ENCODE data around the gene TUBGCP6. TPM values are rescaled to one million over a fixed set of nuclear protein-coding genes. Genes with fewer than 3 reads are reported as not detected.
A peak's percentile ranks its signal among the peaks of the same experiment; 100 is the strongest.
"Not testable (repeated sequence)": the region's sequence is repeated elsewhere in the genome, so short reads cannot be mapped to it uniquely, and the experiment has no call there.

Gene TUBGCP6
- total and polyA plus RNA-seq, 2 experiments from 2014 or later, result 18.6 to 47.1 TPM

DNA sequence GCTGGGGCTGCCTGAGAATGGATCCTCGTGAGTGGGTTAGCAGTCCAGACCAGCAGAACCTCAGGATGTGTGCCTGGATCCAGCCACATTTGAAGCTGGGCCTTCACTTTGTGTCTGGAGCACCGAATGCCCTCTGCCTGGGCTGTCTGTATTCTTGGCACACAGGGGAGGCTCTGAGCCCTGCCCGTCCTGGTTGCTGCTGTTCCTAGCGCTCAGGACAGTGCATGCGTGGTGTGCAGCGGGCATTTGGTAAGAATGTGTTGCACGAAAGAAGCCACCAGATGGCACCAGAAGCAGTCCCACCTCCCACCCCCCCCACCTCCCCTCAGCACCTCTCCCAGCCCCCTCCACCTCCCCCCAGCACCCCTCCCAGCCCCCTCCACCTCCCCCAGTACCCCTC is 29.5 kb upstream of the TUBGCP6 start:
- H3K4me3 ChIP-seq, result no peak overlapping the region
- H4K20me1 ChIP-seq (replicated peaks; ENCODE audit: insufficient read depth), result no peaks in the 10 kb centered on the region; the same call in 1 of the 2 replicates
- no peak for ATAC-seq

DNA sequence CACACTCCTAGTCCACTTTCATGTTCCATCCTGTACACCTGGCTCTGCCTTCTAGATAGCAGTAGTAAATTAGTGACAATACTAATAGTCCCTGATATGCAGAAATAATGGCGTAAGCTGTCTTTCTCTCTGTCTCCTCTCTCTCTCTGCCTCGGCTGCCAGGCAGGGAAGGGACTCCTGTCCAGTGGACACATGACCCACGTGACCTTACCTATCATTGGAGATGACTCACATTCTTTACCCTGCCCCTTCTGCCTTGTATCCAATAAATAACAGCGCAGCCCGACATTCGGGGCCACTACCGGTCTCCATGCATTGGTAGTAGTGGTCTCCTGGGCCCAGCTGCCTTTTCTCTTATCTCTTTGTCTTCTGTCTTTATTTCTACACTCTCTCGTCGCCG is 29.0 kb upstream of the TUBGCP6 start:
- H3K4me2 ChIP-seq; H3K36me3 ChIP-seq (ENCODE audit: insufficient read depth); H2AFZ ChIP-seq; DNase-seq (ENCODE audit: low spot score); H3K4me1 Mint-ChIP-seq; H3K27ac Mint-ChIP-seq; H3K9me2 ChIP-seq (ENCODE audit: insufficient read depth); H3K4me3 Mint-ChIP-seq; H3F3A ChIP-seq (replicated peaks; ENCODE audit: low read depth); H3K4me3 ChIP-seq; ATAC-seq; H3K27ac ChIP-seq (ENCODE audit: low read depth); H3K79me2 ChIP-seq (replicated peaks; ENCODE audit: insufficient read depth); H3K4me1 ChIP-seq (ENCODE audit: insufficient read depth); H4K20me1 ChIP-seq (replicated peaks; ENCODE audit: insufficient read depth): not testable (repeated sequence)
- peaks cover 28% of the 10 kb centered on the region for H3K27me3 Mint-ChIP-seq (ENCODE audit: insufficient read depth, low read depth, poor library complexity)
- peaks cover 46% of the 10 kb centered on the region for H3K36me3 Mint-ChIP-seq (ENCODE audit: low read depth)
- H3K9me3 Mint-ChIP-seq, result peaks cover 18% of the 10 kb centered on the region
- H3K27me3 ChIP-seq (ENCODE audit: insufficient read depth), result peaks cover 32% of the 10 kb centered on the region

More for the DNA sequence above, 29.5 kb upstream of the TUBGCP6 start:
- H3K27me3 ChIP-seq (ENCODE audit: insufficient read depth), result peaks cover 27% of the 10 kb centered on the region
- DNase-seq (ENCODE audit: low spot score), result peak; percentile 60
- H2AFZ ChIP-seq, result no peak overlapping the region
- Mint-ChIP-seq H3K36me3 (ENCODE audit: low read depth) (peaks cover 51% of the 10 kb centered on the region), H3K27me3 (ENCODE audit: insufficient read depth, low read depth, poor library complexity) (peaks cover 23% of the 10 kb centered on the region), H3K27ac (no peak overlapping the region), H3K4me3 (no peak overlapping the region), H3K9me3 (peaks cover 18% of the 10 kb centered on the region), H3K4me1 (peaks cover 2% of the 10 kb centered on the region; the same call in 1 of the 3 replicates)
- 0 out of 2 replicates have a peak, but pooled peaks cover 8% of the 10 kb centered on the region for H3K36me3 ChIP-seq (ENCODE audit: insufficient read depth)
- H3K9me2 ChIP-seq (ENCODE audit: insufficient read depth), result no peaks in the 10 kb centered on the region
- H3K4me2 ChIP-seq, result no peak overlapping the region
- H3K27ac ChIP-seq (ENCODE audit: low read depth), result no peak overlapping the region
- peaks cover 8% of the 10 kb centered on the region; the same call in 1 of the 2 replicates for H3F3A ChIP-seq (replicated peaks; ENCODE audit: low read depth)
- H3K4me1 ChIP-seq (ENCODE audit: insufficient read depth), result peaks cover 4% of the 10 kb centered on the region; the same call in 1 of the 2 replicates
- H3K79me2 ChIP-seq (replicated peaks; ENCODE audit: insufficient read depth), result no peaks in the 10 kb centered on the region
- TF ChIP-seq, protein P1, sequence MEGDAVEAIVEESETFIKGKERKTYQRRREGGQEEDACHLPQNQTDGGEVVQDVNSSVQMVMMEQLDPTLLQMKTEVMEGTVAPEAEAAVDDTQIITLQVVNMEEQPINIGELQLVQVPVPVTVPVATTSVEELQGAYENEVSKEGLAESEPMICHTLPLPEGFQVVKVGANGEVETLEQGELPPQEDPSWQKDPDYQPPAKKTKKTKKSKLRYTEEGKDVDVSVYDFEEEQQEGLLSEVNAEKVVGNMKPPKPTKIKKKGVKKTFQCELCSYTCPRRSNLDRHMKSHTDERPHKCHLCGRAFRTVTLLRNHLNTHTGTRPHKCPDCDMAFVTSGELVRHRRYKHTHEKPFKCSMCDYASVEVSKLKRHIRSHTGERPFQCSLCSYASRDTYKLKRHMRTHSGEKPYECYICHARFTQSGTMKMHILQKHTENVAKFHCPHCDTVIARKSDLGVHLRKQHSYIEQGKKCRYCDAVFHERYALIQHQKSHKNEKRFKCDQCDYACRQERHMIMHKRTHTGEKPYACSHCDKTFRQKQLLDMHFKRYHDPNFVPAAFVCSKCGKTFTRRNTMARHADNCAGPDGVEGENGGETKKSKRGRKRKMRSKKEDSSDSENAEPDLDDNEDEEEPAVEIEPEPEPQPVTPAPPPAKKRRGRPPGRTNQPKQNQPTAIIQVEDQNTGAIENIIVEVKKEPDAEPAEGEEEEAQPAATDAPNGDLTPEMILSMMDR (conservative IDR thresholded peaks at IDR 0.05; ENCODE audit: low read depth in 2 of 2), result peak in 1 of 2 experiments; percentile 45; a peak in 2 of 4 replicates
- TF ChIP-seq CREB1 (CRISPR knock-in tag; IDR thresholded peaks at IDR 0.05; ENCODE audit: low read depth) (no peak), EZH2 (IDR thresholded peaks at IDR 0.05; ENCODE audit: low read depth, unreplicated experiment) (no peak)
- TF ChIP-seq, protein P2, sequence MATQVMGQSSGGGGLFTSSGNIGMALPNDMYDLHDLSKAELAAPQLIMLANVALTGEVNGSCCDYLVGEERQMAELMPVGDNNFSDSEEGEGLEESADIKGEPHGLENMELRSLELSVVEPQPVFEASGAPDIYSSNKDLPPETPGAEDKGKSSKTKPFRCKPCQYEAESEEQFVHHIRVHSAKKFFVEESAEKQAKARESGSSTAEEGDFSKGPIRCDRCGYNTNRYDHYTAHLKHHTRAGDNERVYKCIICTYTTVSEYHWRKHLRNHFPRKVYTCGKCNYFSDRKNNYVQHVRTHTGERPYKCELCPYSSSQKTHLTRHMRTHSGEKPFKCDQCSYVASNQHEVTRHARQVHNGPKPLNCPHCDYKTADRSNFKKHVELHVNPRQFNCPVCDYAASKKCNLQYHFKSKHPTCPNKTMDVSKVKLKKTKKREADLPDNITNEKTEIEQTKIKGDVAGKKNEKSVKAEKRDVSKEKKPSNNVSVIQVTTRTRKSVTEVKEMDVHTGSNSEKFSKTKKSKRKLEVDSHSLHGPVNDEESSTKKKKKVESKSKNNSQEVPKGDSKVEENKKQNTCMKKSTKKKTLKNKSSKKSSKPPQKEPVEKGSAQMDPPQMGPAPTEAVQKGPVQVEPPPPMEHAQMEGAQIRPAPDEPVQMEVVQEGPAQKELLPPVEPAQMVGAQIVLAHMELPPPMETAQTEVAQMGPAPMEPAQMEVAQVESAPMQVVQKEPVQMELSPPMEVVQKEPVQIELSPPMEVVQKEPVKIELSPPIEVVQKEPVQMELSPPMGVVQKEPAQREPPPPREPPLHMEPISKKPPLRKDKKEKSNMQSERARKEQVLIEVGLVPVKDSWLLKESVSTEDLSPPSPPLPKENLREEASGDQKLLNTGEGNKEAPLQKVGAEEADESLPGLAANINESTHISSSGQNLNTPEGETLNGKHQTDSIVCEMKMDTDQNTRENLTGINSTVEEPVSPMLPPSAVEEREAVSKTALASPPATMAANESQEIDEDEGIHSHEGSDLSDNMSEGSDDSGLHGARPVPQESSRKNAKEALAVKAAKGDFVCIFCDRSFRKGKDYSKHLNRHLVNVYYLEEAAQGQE (IDR thresholded peaks at IDR 0.05; ENCODE audit: unreplicated experiment), result no peak

DNA sequence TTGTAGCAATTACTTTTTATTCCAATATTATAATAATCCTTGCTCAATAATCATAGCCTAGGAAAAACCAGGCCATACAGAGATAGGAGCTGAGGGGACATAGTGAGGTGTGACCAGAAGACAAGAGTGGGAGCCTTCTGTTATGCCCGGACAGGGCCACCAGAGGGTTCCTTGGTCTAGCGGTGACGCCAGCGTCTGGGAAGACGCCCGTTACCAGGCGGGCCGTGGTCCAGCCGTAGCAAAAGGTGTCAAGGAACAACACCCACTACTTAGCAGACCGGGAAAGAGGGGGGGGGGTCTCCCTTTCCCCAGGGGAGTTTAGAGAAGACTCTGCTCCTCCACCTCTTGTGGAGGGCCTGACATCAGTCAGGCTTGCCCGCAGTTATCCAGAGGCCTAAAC is 28.5 kb upstream of the TUBGCP6 start:
- not testable (repeated sequence) for H4K20me1 ChIP-seq (replicated peaks; ENCODE audit: insufficient read depth); H3K27ac ChIP-seq (ENCODE audit: low read depth); ATAC-seq; H3K4me1 ChIP-seq (ENCODE audit: insufficient read depth); H3K4me1 Mint-ChIP-seq; H3K4me2 ChIP-seq; DNase-seq (ENCODE audit: low spot score); H3K27ac Mint-ChIP-seq; H3K9me2 ChIP-seq (ENCODE audit: insufficient read depth); H2AFZ ChIP-seq; H3K79me2 ChIP-seq (replicated peaks; ENCODE audit: insufficient read depth); H3K36me3 ChIP-seq (ENCODE audit: insufficient read depth); H3K4me3 ChIP-seq; H3K4me3 Mint-ChIP-seq; H3F3A ChIP-seq (replicated peaks; ENCODE audit: low read depth)
- peaks cover 37% of the 10 kb centered on the region for H3K27me3 ChIP-seq (ENCODE audit: insufficient read depth)
- peaks cover 18% of the 10 kb centered on the region for H3K9me3 Mint-ChIP-seq
- peaks cover 42% of the 10 kb centered on the region for H3K36me3 Mint-ChIP-seq (ENCODE audit: low read depth)
- H3K27me3 Mint-ChIP-seq (ENCODE audit: insufficient read depth, low read depth, poor library complexity), result peaks cover 32% of the 10 kb centered on the region
